ENCODE results near the gene HIVEP2.

DNA sequence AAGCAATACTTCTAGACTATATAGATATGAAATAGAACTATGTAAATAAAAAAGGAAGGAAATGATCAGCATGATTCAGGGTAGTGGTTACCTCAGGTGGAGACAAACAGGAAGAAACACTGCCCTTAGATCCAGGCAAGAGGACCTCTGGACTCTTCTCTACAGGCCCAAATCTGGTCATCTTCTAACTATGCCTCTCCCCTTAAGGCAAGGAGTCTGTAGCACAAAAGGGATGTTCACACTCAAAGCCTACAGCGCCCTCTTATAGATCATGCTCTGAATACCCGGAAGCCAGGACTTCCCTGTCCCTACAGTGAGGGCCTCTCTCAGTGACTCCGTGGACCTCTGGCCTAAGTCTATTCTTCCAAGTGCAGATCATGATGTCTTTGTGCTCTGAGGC is 30.4 kb upstream of the HIVEP2 start:
- TF ChIP-seq, protein P1, sequence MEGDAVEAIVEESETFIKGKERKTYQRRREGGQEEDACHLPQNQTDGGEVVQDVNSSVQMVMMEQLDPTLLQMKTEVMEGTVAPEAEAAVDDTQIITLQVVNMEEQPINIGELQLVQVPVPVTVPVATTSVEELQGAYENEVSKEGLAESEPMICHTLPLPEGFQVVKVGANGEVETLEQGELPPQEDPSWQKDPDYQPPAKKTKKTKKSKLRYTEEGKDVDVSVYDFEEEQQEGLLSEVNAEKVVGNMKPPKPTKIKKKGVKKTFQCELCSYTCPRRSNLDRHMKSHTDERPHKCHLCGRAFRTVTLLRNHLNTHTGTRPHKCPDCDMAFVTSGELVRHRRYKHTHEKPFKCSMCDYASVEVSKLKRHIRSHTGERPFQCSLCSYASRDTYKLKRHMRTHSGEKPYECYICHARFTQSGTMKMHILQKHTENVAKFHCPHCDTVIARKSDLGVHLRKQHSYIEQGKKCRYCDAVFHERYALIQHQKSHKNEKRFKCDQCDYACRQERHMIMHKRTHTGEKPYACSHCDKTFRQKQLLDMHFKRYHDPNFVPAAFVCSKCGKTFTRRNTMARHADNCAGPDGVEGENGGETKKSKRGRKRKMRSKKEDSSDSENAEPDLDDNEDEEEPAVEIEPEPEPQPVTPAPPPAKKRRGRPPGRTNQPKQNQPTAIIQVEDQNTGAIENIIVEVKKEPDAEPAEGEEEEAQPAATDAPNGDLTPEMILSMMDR (IDR thresholded peaks at IDR 0.05; ENCODE audit: extremely low read depth in 1 of 2, insufficient read depth in 1 of 2, low read depth in 1 of 2, low read length in 2 of 2): no peak
- no peak for TF ChIP-seq EZH2 (IDR thresholded peaks at IDR 0.05; ENCODE audit: borderline replicate concordance, low read depth, low read length, severe bottlenecking)
- no peak for TF ChIP-seq JUN (IDR thresholded peaks at IDR 0.05; ENCODE audit: borderline replicate concordance, insufficient read depth, insufficient read length, low read depth)
